SKM-1 treated with dmso at 0.1 percent for 144 hours (cell line): ENCODE data around the gene CHKA.
"Not testable (repeated sequence)": the region's sequence is repeated elsewhere in the genome, so short reads cannot be mapped to it uniquely, and the experiment has no call there.

Experiments
- DNase-seq: peaks from one replicate; lab custom pipeline; 2025; ENCODE audit not compliant: unreplicated experiment; lab: John Stamatoyannopoulos, UW

The CHKA gene

GRCh38 chr11:68116126-68116525 lies 5.1 kb downstream of the CHKA start:
- DNase-seq = no peak

- DNase-seq = peak; percentile 70
Measured at GRCh38 chr11:68115285-68115684, 5.9 kb downstream of the CHKA start.

- no peak for DNase-seq
Measured at GRCh38 chr11:68113986-68114385, 7.2 kb downstream of the CHKA start.

- no peak for DNase-seq
Measured at GRCh38 chr11:68107689-68108088, 13.5 kb downstream of the CHKA start.

- DNase-seq = no peak
Measured at GRCh38 chr11:68106165-68106940, 14.8 kb downstream of the CHKA start.

- DNase-seq = no peak
Measured at GRCh38 chr11:68099474-68100405, 21.4 kb downstream of the CHKA start.

- DNase-seq = no peak
Measured at GRCh38 chr11:68099057-68099456, 22.1 kb downstream of the CHKA start.

- no peak for DNase-seq
Measured at GRCh38 chr11:68096962-68097361, 24.2 kb downstream of the CHKA start.

GRCh38 chr11:68093565-68093964 lies 27.6 kb downstream of the CHKA start:
- no peak for DNase-seq

GRCh38 chr11:68092946-68093345 lies 28.2 kb downstream of the CHKA start:
- not testable (repeated sequence) for DNase-seq

GRCh38 chr11:68092411-68092810 lies 28.8 kb downstream of the CHKA start:
- DNase-seq = no peak

- no peak for DNase-seq
Measured at GRCh38 chr11:68090706-68091105, 30.5 kb downstream of the CHKA start.

GRCh38 chr11:68090287-68090686 lies 30.9 kb downstream of the CHKA start:
- DNase-seq = no peak

- DNase-seq = no peak
Measured at GRCh38 chr11:68089679-68090078, 31.5 kb downstream of the CHKA start.

GRCh38 chr11:68083517-68083916 lies 37.7 kb downstream of the CHKA start:
- no peak for DNase-seq

GRCh38 chr11:68082481-68082880 lies 38.7 kb downstream of the CHKA start:
- DNase-seq = no peak

- DNase-seq = no peak
Measured at GRCh38 chr11:68081691-68082090, 39.5 kb downstream of the CHKA start.

GRCh38 chr11:68080860-68081259 lies 40.3 kb downstream of the CHKA start:
- DNase-seq = no peak

- no peak for DNase-seq
Measured at GRCh38 chr11:68077617-68078582, 43.3 kb downstream of the CHKA start.

GRCh38 chr11:68076371-68077042 lies 44.7 kb downstream of the CHKA start:
- DNase-seq = no peak
